GM19351 (cell line): Measurements from ENCODE around the gene NAE1.

Source experiments
- ATAC-seq: cut with Tn5 transposase; IDR thresholded peaks from one replicate; pipeline ENCODE4 v1.9.1; 2021; ENCODE audit warnings: mild to moderate bottlenecking, moderate library complexity; ENCODE audit not compliant: unreplicated experiment

Gene NAE1

GRCh38 chr16:66850115-66850815 is 19.5 kb upstream of the NAE1 start:
- no peak for ATAC-seq

DNA sequence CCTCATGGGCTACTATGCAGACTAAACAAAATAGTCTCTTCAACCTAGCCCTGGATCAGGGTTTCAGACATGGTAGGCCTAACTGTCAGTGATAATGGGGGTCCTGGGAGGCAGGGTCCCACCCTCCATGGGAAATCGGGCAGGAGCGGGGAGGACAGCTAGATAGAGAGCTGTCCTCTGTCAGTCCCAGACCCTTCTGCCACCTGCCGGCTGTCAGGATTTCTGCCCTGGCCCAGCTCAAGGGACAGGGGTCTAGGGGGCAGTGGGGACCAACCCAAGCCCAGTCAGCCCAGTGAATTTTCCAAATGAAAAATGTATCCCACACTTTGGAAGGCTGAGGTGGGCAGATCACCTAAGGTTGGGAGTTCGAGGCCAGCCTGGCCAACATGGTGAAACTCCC is 18.8 kb upstream of the NAE1 start:
- no peak for ATAC-seq

DNA sequence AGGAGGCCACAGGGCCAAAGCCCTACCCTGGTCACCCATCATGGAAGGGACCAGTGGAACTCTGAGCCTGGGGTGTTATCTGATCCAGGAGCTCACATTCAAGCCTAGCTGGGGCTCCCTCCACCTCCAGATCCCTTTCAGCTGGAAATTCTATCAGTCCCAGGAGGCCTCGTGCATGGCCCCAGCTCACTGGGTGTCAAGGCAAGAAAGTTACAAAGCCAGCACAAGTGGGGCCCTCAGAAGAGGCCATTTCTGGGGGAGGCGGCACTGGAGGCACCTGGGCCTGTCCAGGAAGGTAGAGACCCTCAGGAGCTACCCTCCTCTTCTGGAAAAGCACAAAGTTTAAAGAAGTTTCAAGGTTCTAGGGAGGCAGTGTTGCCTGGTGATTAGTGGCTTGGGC is 18.2 kb upstream of the NAE1 start:
- no peak for ATAC-seq

- ATAC-seq: no peak
These were observed 17.4 kb upstream of the NAE1 start for GRCh38 chr16:66848172-66848571.

DNA sequence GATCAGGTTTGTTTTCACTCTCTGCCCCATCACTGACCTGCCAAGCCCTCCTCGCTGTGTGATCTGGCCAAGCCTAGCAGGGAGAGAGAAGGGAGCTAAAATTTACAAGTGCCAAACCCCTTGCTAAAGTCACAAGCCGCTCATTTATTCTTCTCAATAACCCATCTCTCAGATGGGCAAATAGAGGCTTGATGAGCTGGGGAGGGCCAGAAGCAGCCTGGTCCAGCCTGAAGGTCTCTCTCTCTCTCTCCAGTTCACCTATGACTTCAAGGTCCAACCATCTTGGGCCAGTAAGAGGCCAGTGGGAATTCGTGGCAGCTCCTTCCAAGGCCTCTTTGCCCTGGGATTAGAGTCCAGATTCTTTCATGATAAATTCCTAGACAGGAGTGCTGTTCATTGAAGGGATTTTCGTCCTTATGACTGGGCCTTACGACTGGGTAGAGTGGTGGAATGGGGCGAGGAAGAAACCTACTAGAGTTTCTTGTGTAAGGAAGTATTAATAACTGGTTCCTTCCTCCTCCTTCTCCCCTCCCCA is 16.8 kb upstream of the NAE1 start:
- no peak for ATAC-seq

DNA sequence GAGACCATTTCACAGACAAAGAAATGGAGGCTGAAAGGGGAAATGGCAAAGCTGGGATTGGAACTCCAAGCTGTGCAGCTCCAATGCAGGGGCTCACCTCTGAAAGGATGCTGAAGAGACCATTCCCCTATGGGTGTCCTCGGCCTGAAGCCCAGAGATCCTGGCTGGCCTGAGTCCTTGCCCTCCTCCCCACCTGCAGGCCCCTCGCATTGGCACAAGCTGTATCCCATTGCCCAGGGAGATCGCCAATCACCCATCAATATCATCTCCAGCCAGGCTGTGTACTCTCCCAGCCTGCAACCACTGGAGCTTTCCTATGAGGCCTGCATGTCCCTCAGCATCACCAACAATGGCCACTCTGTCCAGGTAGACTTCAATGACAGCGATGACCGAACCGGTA is 16.1 kb upstream of the NAE1 start:
- no peak for ATAC-seq

DNA sequence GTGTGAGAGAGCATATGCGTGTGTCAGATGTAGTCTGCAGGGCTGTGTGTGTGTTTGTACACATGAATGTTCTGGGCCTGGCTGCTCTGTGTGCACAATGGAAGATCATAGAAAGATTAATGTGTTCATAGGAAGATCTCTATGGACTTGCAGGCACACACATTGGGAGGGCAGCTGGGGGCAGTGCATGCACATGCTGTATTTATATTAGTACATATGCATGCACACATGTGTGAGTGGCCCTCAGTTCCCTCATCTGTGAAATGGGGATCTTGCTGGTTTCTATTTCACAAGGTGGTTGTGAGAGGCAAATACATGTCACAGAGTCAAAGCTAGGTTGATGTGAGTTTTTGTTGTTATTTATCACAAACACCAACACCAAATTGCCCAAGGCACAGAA is 15.5 kb upstream of the NAE1 start:
- peak; percentile 47 for ATAC-seq

DNA sequence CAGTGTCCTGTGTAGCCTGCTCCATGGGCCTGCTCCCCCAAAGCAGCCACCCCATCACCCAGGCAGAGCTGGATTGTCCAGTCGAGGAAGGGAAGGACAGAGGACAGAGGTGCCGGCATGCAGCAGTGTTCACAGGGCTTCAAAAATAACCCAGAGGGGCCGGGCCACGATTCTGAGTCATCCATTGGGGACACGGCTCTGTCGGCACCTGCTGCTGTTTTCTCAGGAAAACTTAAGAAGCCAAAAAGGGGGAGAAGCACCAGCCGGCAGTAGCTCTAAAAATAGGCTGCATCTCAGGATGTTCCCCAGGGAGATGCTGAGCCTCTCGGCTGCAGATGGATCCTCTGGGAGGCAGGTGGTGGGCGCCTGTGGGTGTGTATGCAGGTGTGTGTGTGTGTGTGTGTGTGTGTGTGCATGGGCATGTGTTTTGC is 15.0 kb upstream of the NAE1 start:
- ATAC-seq: no peak

GRCh38 chr16:66845080-66845410 is 14.3 kb upstream of the NAE1 start:
- ATAC-seq: no peak

GRCh38 chr16:66844342-66845079 is 13.7 kb upstream of the NAE1 start, which contains the start of gene CA7:
Gene CA7, plus strand, starts transcription at chr16:66844414. Its CDS starts 74 bp downstream, at chr16:66844488.
- no peak for ATAC-seq

DNA sequence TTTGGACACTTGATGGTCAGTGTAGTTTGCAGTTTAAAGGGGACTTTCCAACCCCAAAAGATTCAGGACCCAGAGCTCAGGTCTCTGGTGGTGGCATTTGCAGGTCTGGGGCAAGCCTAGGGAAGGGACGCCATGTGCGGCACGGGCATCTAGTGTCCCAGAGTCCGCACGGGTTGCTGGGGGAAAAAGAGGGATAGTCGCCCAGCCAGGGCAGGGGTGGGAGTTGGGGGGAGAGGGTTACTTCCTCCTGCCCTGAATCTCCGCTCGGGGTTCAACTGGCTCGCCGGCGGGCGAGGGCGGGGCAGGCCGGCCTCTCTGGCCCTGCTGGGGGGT is 13.2 kb upstream of the NAE1 start:
- ATAC-seq: no peak

DNA sequence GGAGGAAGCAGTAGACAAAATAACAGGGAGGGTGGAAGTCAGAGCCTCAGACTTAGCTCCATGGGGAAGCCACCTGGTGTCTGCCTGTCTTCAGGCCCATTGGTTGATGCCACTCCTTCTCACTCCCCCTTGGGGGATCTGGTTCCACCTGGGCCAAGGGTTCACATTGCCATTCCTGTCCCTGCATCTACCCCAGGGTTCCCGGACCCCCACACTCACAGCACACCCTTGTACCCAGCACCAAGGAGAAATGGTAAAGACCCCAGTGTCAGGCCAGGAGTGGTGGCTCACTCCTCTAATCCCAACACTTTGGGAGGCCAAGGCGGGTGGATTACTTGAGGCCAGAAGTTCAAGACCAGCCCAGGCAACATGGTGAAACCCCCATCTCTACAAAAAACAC is 12.4 kb upstream of the NAE1 start:
- no peak for ATAC-seq

DNA sequence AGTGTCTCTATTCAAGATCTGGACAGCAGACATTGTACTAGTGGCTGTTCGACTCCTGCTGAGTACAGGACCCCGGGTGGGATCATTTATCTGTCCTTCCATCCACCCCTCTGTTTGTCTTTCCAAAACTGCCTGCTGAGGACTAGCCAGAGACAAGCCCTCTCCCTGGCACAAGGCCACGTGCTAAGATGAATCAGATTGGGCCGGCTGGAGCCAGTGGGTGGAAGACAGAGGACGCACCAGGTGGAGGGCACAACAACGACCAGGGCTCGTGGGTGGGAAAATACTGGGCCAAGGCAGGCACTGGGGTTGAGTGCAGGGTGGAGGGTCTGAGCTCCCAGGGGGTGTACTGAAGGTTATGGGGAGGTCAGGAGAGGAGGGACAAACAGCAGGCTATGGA is 12.0 kb upstream of the NAE1 start:
- no peak for ATAC-seq

DNA sequence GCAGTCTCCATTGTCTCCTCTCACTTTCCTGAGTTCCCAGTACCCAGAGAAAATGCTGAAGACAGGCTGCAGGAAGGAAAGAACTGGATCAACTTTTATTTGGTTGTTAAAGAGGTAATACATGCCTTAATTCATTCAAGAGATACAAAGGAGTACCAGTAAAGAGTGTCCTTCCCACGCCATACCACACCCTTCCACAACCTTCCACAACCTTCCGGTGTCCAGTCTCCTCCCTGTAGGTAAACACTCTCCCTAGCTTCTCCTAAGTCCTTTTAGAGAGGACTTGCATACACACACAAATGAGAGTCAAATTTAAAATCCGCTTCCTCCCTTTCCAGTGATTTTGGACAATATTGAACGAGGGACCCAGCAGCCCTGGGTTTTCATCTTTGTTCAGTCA is 10.6 kb upstream of the NAE1 start:
- no peak for ATAC-seq

GRCh38 chr16:66840883-66841282 is 10.1 kb upstream of the NAE1 start:
- no peak for ATAC-seq

GRCh38 chr16:66834746-66835145 is 4.0 kb upstream of the NAE1 start:
- ATAC-seq: no peak

GRCh38 chr16:66832661-66833305 is 2.0 kb upstream of the NAE1 start:
- ATAC-seq: no peak

DNA sequence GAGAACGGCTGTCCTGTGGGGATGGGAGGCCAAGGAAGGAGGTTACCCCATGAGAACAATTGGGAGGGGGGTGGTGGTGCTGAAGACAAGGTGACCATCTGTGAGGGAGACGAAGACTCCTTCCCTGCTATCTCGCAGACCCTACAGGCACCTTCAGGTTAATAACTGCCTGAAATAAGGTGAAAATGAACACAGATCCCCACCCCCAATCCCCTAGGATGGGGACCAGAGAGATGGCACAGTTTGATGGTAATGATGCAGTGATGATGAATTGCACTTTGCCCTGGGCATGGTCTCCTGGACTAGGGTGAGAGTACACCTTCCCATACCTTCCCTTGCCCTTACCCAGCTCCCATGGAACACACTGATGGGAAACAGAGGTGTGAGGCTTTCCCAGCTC is 1.4 kb upstream of the NAE1 start:
- ATAC-seq: no peak

DNA sequence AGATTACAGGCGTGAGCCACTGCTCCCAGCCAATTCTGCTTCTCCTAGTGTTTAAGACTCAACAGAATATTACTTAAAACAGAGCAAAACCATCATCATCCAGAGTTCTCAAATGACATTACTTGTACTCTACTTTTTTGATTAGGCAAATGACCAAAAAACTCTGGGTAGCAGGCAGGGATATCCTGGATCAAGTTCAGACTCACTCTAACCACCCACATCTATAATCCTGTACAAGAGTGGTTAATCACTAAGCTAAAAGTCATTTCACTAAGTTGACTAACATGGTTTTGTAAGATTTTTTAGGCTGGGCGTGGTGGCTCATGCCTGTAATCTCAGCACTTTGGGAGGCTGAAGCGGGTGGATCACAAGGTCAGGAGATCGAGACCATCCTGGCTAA is 6.8 kb downstream of the NAE1 start:
- ATAC-seq: no peak

- ATAC-seq: no peak
These were observed 16.0 kb downstream of the NAE1 start for GRCh38 chr16:66814734-66815133.

DNA sequence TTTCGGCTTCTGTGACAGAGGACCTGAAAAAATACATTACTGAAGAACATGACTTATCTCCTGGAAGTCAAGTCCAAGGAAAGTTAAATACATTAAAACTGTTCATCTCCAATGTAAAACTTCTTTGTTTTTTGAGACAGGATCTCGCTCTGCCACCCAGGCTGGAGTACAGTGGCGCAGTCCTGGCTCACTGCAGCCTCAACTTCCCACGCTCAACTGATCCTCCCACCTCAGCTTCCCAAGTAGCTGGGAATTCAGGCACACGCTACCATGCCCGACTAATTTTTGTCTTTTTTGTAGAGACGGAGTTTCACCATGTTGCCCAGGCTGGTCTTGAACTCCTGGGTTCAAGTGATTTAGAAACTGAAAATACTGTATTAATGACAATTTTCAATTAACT is 19.7 kb downstream of the NAE1 start:
- no peak for ATAC-seq

- ATAC-seq: no peak
These were observed 20.4 kb downstream of the NAE1 start for GRCh38 chr16:66810391-66810790.
